GM10266 (cell line): Measurements from ENCODE around the gene TMEM161B.
"Not testable (repeated sequence)": the region's sequence is repeated elsewhere in the genome, so short reads cannot be mapped to it uniquely, and the experiment has no call there.

Source experiments
- DNase-seq: peaks from one replicate; pipeline ENCODE4 v3.0.0; 2012; ENCODE audit errors: extremely low spot score
- CTCF ChIP-seq: IDR thresholded peaks from 2 replicates; pipeline ENCODE4 v1.5.1; 2012; ENCODE audit warnings: mild to moderate bottlenecking, low read depth; ENCODE audit not compliant: control insufficient read depth, insufficient read depth; ENCODE audit errors: missing control alignments

TMEM161B gene

DNA sequence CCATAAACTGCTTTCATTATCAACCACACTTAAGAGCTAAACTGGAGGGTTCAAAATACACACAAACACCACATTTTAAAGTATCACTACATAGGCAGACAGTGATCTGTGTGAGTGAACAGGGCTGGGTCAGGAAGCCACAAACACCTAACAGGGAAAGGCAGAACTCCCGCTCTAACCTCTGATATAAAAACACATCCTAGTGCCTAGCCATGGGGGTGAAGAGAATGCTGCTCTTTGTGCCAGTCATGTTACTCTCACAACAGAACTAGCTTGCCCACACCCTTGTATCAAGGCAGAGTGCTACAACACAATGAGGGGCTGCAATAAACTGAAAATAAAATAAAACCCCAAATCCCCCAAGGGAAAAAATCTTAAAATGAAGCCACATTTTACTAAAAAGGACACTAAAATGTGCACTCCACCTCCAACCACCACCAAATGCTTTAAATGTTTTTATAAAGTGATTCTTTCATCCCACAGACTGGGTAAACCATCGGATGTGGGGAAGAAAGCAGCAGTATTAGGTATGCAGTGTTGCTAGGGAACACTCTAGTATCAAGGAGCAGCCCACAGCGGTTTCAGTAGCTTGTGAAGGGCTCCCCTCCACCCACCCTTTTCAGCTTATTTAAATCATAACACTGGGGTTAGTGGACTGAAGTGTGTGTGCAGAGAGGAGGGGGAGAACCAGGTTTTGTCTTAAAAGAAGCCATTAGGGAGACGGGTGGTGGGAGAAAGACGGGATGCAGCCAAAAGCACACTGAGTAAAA, 64.5 kb downstream of the TMEM161B start:
- peak; percentile 6 for DNase-seq
- no peak for TF ChIP-seq CTCF

DNA sequence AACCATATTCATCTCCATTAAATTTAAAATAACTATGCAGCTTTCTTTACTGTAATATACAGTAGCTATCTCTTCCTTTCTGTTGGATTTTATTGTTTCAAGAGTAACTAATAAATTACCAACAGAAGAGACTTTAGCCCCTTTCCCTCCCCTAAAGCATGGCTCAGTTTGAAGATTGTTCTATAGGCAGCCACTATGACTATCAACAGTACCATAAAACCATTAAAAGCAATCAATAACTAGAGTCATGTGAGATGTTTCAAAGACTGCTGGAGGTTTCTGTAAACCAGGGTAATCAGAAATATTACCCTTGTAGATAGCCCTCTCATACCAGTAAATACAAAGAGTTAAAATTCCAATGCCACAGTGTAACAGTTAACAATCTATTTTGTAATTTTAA, 73.0 kb downstream of the TMEM161B start:
- no peak for TF ChIP-seq CTCF

DNA sequence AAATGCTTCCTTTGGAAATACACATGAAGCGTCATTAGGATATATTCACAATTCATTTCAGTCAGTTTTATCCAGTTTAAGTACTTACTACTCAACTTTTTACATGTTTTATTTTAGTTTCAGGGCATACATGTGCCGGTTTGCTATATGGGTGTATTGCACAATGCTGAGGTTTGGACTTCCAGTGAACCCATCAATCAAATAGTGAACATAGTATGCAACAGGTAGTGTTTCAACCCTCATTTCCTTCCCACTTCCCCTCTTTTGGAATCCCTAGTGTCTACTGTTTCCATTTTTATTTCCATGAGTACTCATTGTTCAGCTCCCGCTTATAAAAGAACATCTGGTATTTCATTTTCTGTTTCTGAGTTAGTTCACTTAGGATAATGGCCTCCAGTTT, 74.7 kb downstream of the TMEM161B start:
- TF ChIP-seq CTCF: no peak
- no peak for DNase-seq

More for the DNA sequence above, 73.0 kb downstream of the TMEM161B start:
- DNase-seq: no peak

GRCh38 chr5:88190106-88190834, 78.4 kb downstream of the TMEM161B start:
- no peak for TF ChIP-seq CTCF
- DNase-seq: no peak

DNA sequence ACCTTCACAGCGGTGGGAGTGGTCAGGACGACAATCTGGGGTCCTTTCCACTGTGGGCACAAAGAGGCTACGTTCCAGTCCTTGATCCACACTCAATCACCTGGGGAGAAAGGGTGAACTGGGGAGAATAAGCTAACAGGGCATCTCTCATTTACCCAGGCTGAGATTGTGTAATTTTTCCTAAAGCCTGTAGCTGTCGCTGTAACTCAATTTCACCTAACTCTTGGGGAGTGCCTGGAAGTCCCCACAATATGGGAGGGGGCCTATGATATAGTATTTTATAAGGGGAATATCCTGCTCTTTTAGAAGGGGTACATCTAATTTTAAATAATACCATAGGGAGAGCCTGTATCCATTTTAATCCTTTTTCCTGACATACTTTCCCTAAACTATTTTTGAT, 79.2 kb downstream of the TMEM161B start:
- not testable (repeated sequence) for DNase-seq

GRCh38 chr5:88188458-88189132, 80.0 kb downstream of the TMEM161B start:
- no peak for TF ChIP-seq CTCF
- DNase-seq: no peak

- DNase-seq: no peak
- no peak for TF ChIP-seq CTCF
Measured at GRCh38 chr5:88183255-88183654, 85.4 kb downstream of the TMEM161B start.

DNA sequence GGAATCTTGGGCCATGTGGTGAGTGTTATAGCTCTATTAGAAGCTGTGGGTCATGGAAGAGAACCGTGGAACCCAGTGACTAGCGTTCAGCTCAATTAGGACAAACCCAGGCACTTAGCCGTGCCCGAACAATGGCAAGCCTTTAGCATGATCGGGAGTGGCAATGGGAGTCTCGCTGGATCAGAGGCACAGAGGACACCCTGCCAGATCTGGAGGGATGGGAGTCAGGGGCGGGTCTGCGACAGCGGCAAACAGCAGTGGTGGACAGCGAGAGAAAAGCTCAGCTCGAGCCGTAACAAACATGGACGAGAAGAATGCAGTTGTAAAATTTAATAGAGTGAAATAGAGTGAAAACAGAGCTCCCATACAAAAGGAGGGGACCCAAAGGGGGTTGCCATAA, 91.2 kb downstream of the TMEM161B start:
- not testable (repeated sequence) for DNase-seq
